HUES64 (cell line): ENCODE results near the gene HLA-DMA.

Experiments
- H3K27ac ChIP-seq: 2 replicates; pipeline ENCODE4 v1.7.0; 2013; ENCODE audit warnings: low read depth, low read length, inconsistent platforms
- H3K27me3 ChIP-seq: 2 replicates; pipeline ENCODE4 v1.6.1; 2013; ENCODE audit warnings: mild to moderate bottlenecking, low read length; ENCODE audit not compliant: insufficient read depth
- H3K36me3 ChIP-seq: 2 replicates; pipeline ENCODE4 v1.6.1; 2013; ENCODE audit warnings: mild to moderate bottlenecking, low read length; ENCODE audit not compliant: insufficient read depth
- H3K4me1 ChIP-seq: 2 replicates; pipeline ENCODE4 v1.6.1; 2013; ENCODE audit warnings: mild to moderate bottlenecking, low read length, moderate library complexity; ENCODE audit not compliant: insufficient read depth
- H3K4me3 ChIP-seq: 2 replicates; pipeline ENCODE4 v1.5.1; 2013; ENCODE audit warnings: mild to moderate bottlenecking, low read length, moderate library complexity
- H3K9ac ChIP-seq: 2 replicates; pipeline ENCODE4 v1.6.1; 2013; ENCODE audit warnings: mild to moderate bottlenecking, low read depth, low read length
- H3K9me3 ChIP-seq: 2 replicates; pipeline ENCODE4 v1.6.1; 2013; ENCODE audit warnings: low read depth, low read length; ENCODE audit not compliant: insufficient read depth
- WGBS: fragments of 150-250, 120-280 bp; methylation state at CpG from one replicate; pipeline ENCODE4 v1.1.7; 2013; ENCODE audit warnings: missing lambda C conversion rate; 5-methylcytosine and 5-hydroxymethylcytosine counted together

HLA-DMA gene

GRCh38 chr6:32906539-32906938 is 46.4 kb downstream of the HLA-DMA start:
- H3K4me1 ChIP-seq: no peaks in the 10 kb centered on the region
- no peaks in the 10 kb centered on the region for H3K36me3 ChIP-seq
- no peak overlapping the region for H3K4me3 ChIP-seq
- peaks cover 34% of the 10 kb centered on the region; the same call in 1 of the 2 replicates for H3K27me3 ChIP-seq
- H3K27ac ChIP-seq: no peak overlapping the region
- H3K9ac ChIP-seq: no peak overlapping the region
- H3K9me3 ChIP-seq: no peaks in the 10 kb centered on the region
- WGBS: no CpG with 5 or more reads among the region's 1 CpG

GRCh38 chr6:32905078-32905477 is 47.8 kb downstream of the HLA-DMA start:
- Histone ChIP-seq H3K9ac (no peak overlapping the region), H3K27me3 (peaks cover 25% of the 10 kb centered on the region; the same call in 1 of the 2 replicates), H3K4me1 (no peaks in the 10 kb centered on the region), H3K36me3 (no peaks in the 10 kb centered on the region; the same call in 1 of the 2 replicates), H3K9me3 (no peaks in the 10 kb centered on the region), H3K4me3 (no peak overlapping the region), H3K27ac (no peak overlapping the region)
- WGBS: 88% methylated on average over 1 of the region's 2 CpGs

GRCh38 chr6:32903952-32904351 is 48.9 kb downstream of the HLA-DMA start:
- H3K4me1 ChIP-seq: no peaks in the 10 kb centered on the region

More at GRCh38 chr6:32903952-32904351, 48.9 kb downstream of the HLA-DMA start:
- Histone ChIP-seq H3K27ac (no peak overlapping the region), H3K9ac (no peak overlapping the region), H3K36me3 (no peaks in the 10 kb centered on the region; the same call in 1 of the 2 replicates), H3K9me3 (no peaks in the 10 kb centered on the region), H3K4me3 (no peak overlapping the region), H3K27me3 (peaks cover 14% of the 10 kb centered on the region; the same call in 1 of the 2 replicates)
